Posterior cingulate gyrus (tissue), 11 donors: ENCODE results near the gene SFXN4.
"Not testable (repeated sequence)": the region's sequence is repeated elsewhere in the genome, so short reads cannot be mapped to it uniquely, and the experiment has no call there.

Experiments used
- DNase-seq, 10 donors: peaks; one replicate each; pipeline versions ENCODE4 v3.0.0 to v3.0.0-alpha.2; 2020 to 2021; ENCODE audit warnings: mixed read lengths in 3 of 10
- intact Hi-C: fragments of 100-400 bp; cut with DNase I; formaldehyde crosslinking; loops from one replicate; pipeline ENCODE4 v1.15.1; 2023

The SFXN4 gene

DNA sequence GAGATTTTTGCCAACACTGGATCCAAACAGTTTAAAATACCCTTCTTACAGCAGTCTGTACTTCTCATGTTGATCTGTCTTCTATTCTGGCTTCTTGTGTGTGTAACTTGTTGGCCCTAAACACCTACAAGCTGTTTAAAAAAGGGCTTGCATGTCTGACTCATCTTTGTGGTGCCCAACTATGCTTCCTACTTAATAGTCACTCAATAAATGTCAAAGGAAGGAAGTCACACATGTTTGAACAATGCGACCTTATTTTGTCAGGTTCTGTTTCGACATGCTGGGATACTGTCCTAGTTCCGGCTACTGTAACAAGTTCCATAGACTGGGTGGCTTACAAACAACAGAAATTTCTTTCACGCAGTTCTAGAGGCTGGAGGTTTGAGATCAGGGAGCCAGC is 32.4 kb upstream of the SFXN4 start:
- intact Hi-C loops: loop anchor here (2.0 kb wide), 2 partner anchors 219 to 247 kb away; no protein-coding TSS in a partner anchor
- DNase-seq: no peak

DNA sequence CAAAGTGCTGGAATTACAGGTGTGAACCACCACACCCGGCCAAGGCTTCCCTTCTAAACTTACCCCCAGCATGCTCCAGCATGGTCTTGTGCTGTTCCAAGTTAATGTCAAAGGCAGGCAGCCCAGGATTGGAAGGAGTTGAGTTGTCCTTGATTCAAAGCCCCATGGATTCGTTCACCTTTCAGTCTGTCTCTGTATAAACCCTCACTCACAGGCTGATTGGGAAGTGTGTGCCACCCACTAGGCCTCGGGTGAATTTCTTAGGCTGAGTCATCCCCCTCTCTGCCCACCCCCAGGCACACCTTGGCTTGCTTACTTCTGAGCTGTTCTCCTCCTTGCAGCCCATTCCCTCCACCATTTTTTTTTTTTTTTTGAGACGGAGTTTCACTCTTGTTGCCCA is 26.4 kb upstream of the SFXN4 start:
- intact Hi-C loops: no loop called here

DNA sequence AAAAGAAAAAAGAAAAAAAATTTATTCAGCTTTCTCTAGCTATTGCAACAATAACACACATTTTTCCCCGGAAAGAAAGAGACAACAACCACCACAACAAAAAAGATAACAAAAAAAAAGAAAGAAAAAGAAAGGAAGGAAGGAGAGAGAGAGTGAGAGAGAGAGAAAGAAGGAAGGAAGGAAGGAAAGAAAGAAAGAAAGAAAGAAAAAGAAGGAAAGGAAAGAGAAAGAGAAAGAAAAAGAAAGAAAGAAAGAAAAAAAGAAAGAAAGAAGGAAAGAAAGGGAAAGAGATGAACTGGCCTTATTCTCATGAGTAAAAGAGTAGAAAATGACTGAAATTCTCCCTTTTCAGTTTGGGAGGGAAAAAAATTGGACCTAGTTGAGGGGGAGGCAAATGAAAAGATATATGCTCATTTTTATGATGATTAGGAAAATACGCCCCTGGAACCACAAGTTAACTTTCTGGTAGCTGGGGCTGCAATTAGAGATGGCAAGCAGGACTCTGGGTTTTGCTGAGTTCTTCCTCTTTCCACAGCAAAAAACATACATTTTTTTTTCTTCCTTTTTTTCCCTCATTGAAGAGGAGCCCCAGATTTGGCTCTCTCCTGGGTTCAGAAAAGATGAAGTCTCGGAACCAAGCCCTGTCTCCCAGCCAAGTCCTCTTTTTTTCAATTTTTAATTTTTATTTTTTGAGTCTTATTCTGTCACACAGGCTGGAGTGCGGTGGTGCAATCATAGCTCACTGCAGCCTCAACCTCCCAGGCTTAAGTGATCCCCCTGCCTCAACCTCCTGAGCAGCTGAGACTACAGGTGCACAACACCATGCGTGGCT is 25.7 kb upstream of the SFXN4 start:
- intact Hi-C loops: no loop called here
- no peak for DNase-seq

More for the DNA sequence above, 26.4 kb upstream of the SFXN4 start:
- DNase-seq: no peak

DNA sequence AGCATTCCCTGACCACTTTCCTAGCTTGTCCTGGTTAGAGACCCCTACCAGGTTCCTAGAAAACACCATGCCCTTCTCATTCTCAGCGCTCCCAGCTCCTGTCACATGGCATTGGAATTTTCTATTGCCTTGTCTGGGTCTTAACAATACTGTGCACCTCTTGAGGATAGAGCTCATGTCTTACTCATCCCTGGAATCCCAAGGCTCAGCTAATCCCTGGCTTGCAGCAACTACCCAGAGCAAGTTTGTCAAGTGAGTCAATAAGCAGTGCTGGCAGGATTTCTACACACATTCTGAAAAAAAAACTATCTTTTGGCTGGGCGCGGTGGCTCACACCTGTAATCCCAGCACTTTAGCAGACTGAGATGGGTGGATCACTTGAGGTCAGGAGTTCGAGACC is 24.8 kb upstream of the SFXN4 start:
- DNase-seq: no peak
- intact Hi-C loops: no loop called here

DNA sequence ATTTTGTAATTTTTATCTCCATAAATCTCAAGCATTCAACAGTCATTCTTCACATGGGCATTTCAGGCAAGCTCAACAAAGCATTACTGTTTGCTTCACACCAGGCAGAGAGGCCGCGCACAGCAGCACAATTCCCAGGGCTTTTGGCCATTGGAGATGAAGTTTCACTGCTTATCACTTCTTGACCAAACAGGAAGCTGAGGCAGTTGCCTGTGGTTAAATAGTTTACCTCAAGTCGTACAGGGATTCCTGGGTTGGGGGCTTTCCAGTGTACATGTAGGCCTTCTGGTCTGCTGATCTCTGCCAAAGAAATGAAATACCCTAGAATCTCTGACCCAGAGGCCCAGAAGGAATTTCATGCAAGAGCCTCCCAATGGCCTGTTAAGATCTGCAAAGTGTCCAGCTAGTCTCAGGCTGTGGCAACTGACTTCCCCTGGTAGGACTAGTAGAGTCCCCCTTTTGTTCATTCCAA is 24.3 kb upstream of the SFXN4 start:
- DNase-seq: peak in 4 of 10 donors; percentile 25 to 90 (median 43)

DNA sequence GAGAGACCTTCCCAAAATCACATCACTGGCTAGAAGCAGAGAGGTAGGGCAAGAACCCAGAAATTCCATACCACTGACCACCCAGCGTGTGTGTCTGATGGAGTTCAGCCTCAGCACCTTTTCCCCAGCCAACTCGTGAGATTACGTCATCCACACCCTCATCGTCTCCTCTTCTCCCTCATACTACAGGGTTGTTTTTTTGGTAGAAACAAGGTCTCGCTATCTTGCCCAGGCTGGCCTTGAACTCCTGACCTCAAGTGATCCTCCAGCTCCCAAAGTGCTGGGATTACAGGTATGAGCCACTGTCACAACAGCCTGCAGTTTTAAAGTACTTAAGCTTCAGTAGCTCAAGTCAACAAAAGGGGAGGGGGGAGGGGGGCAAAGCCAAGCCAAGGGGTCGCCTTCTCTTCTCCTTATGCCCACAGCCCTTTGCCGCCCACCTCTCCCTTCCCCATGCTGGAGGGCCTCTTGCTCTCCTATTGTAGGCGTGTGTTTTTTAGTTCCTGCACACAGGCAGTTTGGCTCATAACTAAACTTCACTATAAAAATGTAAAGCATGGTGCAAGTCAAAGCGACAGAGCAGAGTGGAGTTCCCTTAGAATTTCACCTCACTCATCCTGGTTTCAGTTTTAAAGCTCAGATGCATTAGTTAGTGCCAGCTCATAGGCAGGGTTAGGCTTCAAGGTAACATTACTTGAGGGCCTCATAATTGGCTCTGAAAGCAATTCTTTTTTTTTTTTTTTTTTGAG is 18.3 kb upstream of the SFXN4 start:
- intact Hi-C loops: no loop called here

More for the DNA sequence above, 24.3 kb upstream of the SFXN4 start:
- intact Hi-C loops: no loop called here

DNA sequence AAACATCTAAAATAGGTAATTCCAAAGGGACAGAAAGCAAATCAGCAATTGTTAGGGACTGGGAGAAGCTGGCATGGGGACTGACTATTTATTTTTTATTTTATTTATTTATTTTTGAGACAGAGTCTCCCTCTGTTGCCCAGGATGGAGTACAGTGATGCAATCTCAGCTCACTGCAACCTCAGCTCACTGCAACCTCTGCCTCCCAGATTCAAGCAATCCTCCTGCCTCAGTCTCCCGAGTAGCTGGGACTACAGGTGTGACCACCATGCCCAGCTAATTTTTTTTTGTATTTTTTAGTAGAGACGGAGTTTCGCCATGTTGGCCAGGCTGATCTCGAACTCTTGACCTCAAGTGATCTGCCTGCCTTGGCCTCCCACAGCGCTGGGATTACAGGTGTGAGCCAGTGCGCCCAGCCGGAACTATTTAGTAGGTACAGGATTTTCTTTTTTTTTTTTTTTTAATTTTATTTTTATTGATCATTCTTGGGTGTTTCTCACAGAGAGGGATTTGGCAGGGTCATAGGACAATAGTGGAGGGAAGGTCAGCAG is 15.4 kb upstream of the SFXN4 start:
- DNase-seq, intact Hi-C loops: not testable (repeated sequence)

More for the DNA sequence above, 18.3 kb upstream of the SFXN4 start:
- DNase-seq: no peak

DNA sequence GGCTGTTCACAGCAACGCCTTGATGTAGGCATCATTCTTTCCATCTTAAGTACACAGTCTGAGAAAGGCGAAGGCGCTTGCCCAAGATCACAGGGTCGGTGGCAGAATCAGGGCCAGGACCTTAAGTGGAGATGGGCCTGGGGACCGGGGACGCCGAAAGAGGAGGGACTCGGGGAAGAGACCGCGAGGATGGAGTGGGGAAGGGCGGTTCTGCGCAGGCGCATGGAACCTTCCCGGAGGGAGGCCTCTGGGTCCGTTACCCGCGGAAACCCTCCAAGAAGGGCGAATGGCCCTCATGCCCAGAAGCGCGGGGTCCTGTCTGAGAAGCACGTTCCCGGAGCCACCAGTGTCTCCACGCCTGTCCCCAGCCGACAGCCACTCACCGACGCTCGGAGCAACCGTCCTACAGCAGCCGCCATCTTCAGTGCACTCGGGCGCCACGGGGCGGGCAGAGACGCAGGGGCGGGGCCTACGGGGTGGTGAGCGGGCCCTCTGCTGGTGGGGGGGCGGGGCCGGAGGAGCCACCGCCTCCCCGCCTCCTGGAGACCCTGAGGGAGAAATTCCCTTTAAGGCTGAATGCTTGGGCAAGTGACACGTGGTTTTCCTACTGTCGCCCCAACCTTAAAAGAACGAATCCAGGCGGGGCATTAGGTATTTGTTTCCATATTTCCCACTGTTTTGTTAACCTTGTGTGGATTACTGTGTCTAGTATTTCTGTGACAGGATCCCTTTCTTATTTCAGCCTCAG is 13.0 kb upstream of the SFXN4 start, which contains the start of gene PRDX3:
Gene PRDX3 (minus strand): TSS at position 441 of the 748 bp plus-strand sequence. CDS start 22 bp downstream, at position 419.
- intact Hi-C loops: no loop called here
- peak; percentile 86 to 99 (median 92) for DNase-seq

DNA sequence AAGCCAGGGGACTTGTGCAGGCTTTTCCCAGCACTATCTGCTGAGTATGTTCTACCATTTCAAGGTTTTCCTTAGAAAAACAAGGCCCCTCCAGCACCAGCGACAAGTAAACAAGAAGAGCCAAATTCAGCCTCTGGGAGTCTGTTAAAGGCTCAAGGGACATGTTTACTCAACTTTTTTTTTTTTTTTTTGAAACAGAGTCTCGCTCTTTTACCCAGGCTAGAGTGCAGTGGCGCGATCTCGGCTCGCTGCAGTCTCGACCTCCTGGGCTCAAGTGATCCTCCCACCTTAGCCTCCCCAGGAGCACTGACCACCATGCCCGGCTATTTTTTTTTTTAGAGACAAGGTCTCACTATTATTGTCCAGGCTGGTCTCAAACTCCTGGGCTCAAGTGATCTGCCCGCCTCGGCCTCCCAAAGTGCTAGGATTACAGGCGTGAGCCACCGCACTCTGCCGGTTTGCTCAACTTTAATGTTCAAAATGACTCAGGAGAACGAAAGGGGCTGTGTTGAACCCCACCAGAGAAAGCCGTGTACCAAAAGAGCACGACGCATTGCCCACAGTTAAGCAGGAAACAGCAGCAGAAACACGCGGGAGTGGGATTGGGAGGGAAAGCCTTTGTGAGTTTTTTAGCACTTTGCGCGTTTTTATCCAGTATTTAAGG is 12.3 kb upstream of the SFXN4 start:
- intact Hi-C loops: no loop called here
- no peak for DNase-seq

DNA sequence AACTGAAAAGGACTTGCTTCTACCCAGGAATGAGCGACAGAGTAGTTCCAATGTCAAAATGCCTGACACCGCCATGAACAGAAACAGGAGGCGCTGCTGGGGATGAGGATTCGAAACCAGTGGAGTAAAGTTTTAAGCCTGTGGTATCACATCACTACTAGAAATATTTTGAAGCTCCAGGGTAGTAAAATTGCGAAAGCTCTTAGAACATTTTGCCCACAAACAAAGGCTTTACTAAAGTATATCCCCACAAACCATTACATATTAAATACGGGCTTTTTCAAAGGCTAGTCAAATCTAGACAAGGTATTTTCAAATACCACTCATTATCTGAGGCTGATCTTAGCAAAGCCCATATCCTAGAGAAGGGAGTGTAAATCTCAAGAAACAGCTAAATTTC is 10.7 kb upstream of the SFXN4 start:
- intact Hi-C loops: no loop called here
- no peak for DNase-seq

DNA sequence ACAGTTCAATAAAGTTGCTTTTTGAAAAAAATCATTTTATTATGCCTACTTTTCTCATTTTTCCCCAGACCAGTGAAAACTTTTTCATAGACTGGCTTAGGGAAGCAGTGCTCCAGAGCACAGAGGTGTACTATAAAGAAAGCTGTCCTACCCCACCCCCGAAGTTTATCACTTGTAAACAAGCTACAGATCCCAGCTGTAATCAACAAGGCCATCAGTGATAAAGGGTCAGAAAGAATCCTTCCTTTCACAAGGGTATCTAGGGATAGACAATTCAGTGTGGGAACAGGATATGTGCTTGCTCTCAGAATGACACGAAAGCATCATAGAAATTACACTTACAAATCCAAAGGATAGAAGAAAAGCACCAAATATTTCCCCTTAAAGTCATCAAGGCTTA is 8.6 kb upstream of the SFXN4 start:
- intact Hi-C loops: no loop called here
- DNase-seq: no peak

DNA sequence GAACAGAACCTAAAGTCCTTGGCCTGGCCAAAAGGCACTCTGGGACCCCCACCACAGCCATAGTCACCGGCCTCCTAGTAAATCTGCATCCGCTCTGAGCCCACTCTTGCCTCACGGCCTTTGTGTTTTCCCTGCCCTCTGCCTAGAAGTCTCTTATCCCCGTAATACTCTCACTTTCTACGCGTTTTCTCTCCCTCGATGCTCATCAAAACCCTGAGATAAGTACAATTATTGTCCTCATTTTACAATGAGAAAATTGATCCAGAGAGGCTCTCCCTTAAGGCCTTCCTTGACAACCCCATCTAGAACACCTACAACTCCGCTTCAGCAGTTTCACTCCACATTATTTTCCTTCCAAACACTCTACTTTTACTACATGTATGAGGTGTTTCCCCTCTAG is 1.5 kb upstream of the SFXN4 start:
- DNase-seq: no peak
- intact Hi-C loops: loop anchor here (5.0 kb wide), 1 partner anchor 40 kb away; the partner anchor contains the start of gene GRK5

DNA sequence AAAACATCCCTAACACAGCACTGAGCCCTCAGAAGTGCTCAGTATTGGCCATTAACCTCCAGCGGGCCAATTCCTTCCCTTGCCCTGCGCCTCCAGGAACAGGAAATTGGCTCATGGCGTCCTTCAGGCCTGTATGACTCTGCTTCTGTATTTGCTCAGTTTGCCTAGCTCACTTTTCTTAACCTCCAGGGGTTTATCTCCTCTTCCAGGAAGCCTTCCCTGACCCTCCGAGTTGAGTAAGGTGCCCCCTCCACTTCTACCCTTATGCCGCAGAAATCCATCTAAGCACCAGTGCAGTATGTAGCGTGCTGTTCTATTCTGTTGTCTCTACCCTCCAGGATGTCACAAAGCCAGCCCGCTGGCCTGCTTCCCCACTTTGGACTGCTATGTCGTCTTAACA is 1.1 kb upstream of the SFXN4 start:
- intact Hi-C loops: loop anchor here (5.0 kb wide), 1 partner anchor 41 kb away; the partner anchor contains the start of gene GRK5
- DNase-seq: no peak

DNA sequence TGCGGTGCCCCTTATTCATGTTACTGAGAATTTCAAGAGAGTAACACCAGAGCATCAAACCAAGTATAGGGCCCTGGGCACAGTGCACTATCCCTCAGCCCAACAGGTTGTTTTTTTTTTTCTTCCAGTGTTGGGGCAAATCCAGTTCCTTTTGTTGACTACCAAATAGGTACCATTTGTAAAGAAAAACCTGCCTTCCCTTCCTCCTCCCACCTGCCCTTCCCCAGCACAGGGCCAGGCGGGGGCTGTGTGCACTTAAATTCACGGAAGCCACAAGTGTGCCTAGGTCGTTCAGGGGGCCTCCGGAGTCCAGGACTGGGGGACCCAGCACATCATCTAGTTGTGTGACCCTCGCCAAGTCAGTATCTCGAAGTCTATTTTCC is 595 bp upstream of the SFXN4 start:
- no peak for DNase-seq
- intact Hi-C loops: loop anchor here (5.0 kb wide), 1 partner anchor 41 kb away; the partner anchor contains the start of gene GRK5

DNA sequence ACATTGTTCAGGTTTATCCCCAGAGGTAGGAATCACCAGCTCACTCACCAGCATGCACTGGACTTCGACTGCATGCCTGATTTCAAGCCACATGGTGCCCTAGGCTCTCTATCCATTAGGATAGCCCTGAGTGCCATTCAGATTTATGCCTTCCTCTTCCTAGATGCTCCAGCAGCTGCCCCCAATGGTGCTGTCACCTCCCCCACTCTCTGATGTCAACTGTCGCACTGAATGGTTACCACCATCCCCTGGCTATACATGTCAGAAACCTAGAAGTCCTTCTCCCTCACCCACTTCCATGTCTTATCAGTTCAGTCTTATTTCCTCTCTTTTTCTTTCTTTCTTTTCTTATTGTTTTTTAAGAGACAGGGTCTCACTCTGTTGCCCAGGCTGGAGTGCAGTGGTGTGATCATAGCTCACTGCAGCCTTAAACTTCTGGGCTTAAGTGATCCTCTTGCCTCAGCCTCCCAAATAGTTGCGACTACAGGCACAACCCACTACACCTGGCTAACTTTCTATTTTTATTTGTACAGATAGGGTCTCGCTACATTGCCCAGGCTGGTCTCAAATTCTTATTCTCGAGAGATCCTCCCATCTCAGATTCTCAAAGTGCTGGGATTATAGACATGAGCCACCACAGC is 2.9 kb downstream of the SFXN4 start:
- intact Hi-C loops: no loop called here
- DNase-seq: peak in 1 of 10 donors; percentile 12

DNA sequence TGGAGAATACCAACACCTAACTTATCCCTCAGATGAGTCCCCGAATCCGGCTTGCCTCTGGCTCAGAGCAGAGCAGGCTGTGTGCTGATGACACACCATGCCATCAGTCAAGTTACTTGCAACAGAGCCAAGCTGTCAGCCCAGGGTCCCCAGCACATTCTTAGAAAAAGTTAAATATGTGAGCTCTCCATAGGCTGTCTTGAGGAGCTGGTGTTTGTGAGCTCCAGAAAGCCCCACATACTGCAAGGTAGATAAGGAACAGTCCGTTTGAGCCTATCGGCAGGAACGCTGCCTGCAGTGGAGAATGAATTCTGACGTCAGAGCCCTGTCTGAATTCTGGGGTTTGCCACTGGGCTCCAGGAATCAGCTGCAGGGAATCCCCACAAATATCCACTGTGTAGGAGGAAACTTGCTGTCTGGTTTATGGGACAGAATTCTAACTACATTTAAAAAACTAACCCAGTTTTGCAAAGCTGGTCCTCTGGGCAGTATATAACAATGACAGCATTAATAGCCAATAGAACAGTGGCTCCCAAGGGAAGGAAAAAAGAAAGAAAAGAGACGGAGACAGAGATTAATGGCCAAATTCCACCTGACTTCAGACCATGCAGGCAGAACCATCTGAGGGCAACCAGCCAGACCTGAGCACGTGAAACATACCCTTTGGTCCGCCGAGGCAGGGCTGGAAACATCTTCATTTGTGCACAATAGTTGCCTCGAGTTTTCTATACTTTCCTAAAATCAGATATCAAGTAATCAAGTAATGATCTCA is 3.6 kb downstream of the SFXN4 start:
- peak in 3 of 10 donors; percentile 23 to 82 (median 26) for DNase-seq
- intact Hi-C loops: no loop called here

DNA sequence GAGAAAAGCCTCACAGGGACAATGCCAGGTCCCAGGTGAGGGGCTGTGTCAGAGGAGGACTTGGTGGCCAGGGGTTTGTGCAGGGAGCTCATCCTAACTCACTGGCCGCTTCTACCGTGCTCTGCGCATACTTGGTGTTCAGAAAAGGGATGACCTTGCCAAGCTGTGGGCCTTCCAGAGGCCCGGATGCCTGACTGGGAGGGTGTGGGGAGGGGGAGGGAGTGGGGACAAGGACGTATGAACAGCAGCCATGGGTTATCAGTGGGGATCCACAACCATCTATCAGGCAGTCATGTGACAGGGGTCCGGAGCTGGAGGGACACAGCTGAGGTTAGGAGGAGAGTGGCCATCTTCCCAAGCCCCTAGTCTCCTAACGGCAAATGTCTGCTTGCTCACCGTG is 6.2 kb downstream of the SFXN4 start:
- intact Hi-C loops: no loop called here
- DNase-seq: peak in 1 of 10 donors; percentile 27

DNA sequence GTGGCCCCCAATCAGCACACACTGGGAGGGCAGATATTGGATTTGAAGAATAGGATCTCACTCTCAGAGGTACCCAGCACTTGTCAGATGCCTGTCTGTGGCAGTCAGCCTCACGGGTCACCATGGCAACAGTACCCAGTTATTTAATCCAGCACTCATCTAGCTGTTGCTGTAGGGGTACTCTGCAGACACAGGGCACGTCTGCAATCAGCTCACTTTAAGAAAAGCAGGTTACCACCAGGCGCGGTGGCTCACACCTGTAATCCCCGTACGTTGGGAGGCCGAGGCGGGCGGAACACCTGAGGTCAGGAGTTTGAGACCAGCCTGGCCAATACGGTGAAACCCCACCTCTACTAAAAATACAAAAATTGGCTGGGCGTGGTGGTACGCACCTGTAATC is 11.9 kb downstream of the SFXN4 start:
- DNase-seq: peak in 1 of 10 donors; percentile 70
- intact Hi-C loops: no loop called here
